ENCODE results near the gene LZTR1.

The LZTR1 gene

GRCh38 chr22:21030032-21030431 lies 47.9 kb downstream of the LZTR1 start:
- peaks cover 3% of the 10 kb centered on the region for H3K27me3 ChIP-seq (ENCODE audit: control insufficient read depth, insufficient read depth, low read length)
- no peak overlapping the region for H2AFZ ChIP-seq
- H3K9ac ChIP-seq: no peak overlapping the region
- no peaks in the 10 kb centered on the region for H3K79me2 ChIP-seq
- H3K9me3 ChIP-seq (ENCODE audit: control insufficient read depth, low read length): no peaks in the 10 kb centered on the region
- TF ChIP-seq CTCF (IDR thresholded peaks at IDR 0.05): no peak
- H3K4me2 ChIP-seq (ENCODE audit: low read length): no peak overlapping the region
- H3K27ac ChIP-seq: no peak overlapping the region
- no peak overlapping the region for H3K4me3 ChIP-seq (ENCODE audit: low read depth, low read length)
- H3K4me1 ChIP-seq: no peaks in the 10 kb centered on the region
- no peaks in the 10 kb centered on the region for H3K36me3 ChIP-seq (ENCODE audit: control insufficient read depth, insufficient read depth, low read length)

- Histone ChIP-seq H3K9me3 (ENCODE audit: control insufficient read depth, low read length) (no peaks in the 10 kb centered on the region), H3K9ac (no peak overlapping the region), H3K27ac (no peak overlapping the region), H3K4me2 (ENCODE audit: low read length) (no peak overlapping the region), H3K4me1 (no peaks in the 10 kb centered on the region), H3K79me2 (no peaks in the 10 kb centered on the region), H2AFZ (no peak overlapping the region), H3K4me3 (ENCODE audit: low read depth, low read length) (no peak overlapping the region), H3K36me3 (ENCODE audit: control insufficient read depth, insufficient read depth, low read length) (no peaks in the 10 kb centered on the region), H3K27me3 (ENCODE audit: control insufficient read depth, insufficient read depth, low read length) (peaks cover 3% of the 10 kb centered on the region)
- no peak for TF ChIP-seq CTCF (IDR thresholded peaks at IDR 0.05)
Observed at GRCh38 chr22:21030621-21031544, 48.8 kb downstream of the LZTR1 start.

- no peaks in the 10 kb centered on the region for H3K4me1 ChIP-seq
- no peak for TF ChIP-seq CTCF (IDR thresholded peaks at IDR 0.05)
- no peak overlapping the region for H2AFZ ChIP-seq
- H3K4me3 ChIP-seq (ENCODE audit: low read depth, low read length): no peak overlapping the region
- H3K9ac ChIP-seq: no peak overlapping the region
- no peak overlapping the region for H3K27ac ChIP-seq
- H3K9me3 ChIP-seq (ENCODE audit: control insufficient read depth, low read length): no peaks in the 10 kb centered on the region
- H3K27me3 ChIP-seq (ENCODE audit: control insufficient read depth, insufficient read depth, low read length): peaks cover 3% of the 10 kb centered on the region
- no peaks in the 10 kb centered on the region for H3K36me3 ChIP-seq (ENCODE audit: control insufficient read depth, insufficient read depth, low read length)
- H3K79me2 ChIP-seq: no peaks in the 10 kb centered on the region
- no peak overlapping the region for H3K4me2 ChIP-seq (ENCODE audit: low read length)
Observed at GRCh38 chr22:21031545-21032036, 49.5 kb downstream of the LZTR1 start.

GRCh38 chr22:21032037-21032867 lies 50.2 kb downstream of the LZTR1 start, which contains the start of gene SLC7A4:
SLC7A4 (minus strand) TSS chr22:21032561; CDS start chr22:21031812, 749 bp downstream.
- Histone ChIP-seq H3K27ac (no peak within 1 kb of the TSS), H3K4me1 (no peaks in the 10 kb centered on the region), H3K9me3 (ENCODE audit: control insufficient read depth, low read length) (no peaks in the 10 kb centered on the region), H3K4me3 (ENCODE audit: low read depth, low read length) (no peak within 1 kb of the TSS), H3K36me3 (ENCODE audit: control insufficient read depth, insufficient read depth, low read length) (no peaks in the 10 kb centered on the region), H3K9ac (no peak within 1 kb of the TSS), H3K27me3 (ENCODE audit: control insufficient read depth, insufficient read depth, low read length) (peaks cover 3% of the 10 kb centered on the region), H2AFZ (peak within 1 kb of the TSS; percentile 58), H3K4me2 (ENCODE audit: low read length) (peak within 1 kb of the TSS; percentile 48), H3K79me2 (no peaks in the 10 kb centered on the region)
- TF ChIP-seq CTCF (IDR thresholded peaks at IDR 0.05): no peak
